Activated CD4-positive, alpha-beta T cell treated with anti-CD3 and anti-CD28 coated beads for 36 hours (primary cell): ENCODE data around the gene GSN. TPM values are rescaled to one million over a fixed set of nuclear protein-coding genes. Genes with fewer than 3 reads are reported as not detected.
A peak's percentile ranks its signal among the peaks of the same experiment; 100 is the strongest.

ENCODE experiments used
- ATAC-seq: fragments of 200-7000 bp; cut with Tn5 transposase; one replicate; pipeline ENCODE4 v1.10.0; 2021; ENCODE audit warnings: mild to moderate bottlenecking, moderate library complexity
- CTCF ChIA-PET: fragments of 350-600 bp; sonication (Branson Sonifier 250); formaldehyde crosslinking; loops from one replicate; lab custom pipeline; 2021; ENCODE audit warnings: antibody characterized with exemption; lab: Charles Lee
- POLR2A ChIA-PET: fragments of 350-600 bp; sonication (Branson Sonifier 250); formaldehyde crosslinking; loops from one replicate; lab custom pipeline; 2021; ENCODE audit warnings: antibody characterized with exemption, inconsistent platforms; lab: Charles Lee
- DNase-seq: peaks from one replicate; pipeline ENCODE4 v3.0.0-alpha.2; 2020
- H3K27ac Mint-ChIP-seq: one replicate; pipeline ENCODE4 v1.8.0; 2021; ENCODE audit warnings: mixed read lengths
- H3K27me3 Mint-ChIP-seq: one replicate; pipeline ENCODE4 v1.8.0; 2021; ENCODE audit warnings: mixed read lengths
- H3K36me3 Mint-ChIP-seq: one replicate; pipeline ENCODE4 v1.8.0; 2021; ENCODE audit warnings: low read depth, mixed read lengths
- H3K4me1 Mint-ChIP-seq: one replicate; pipeline ENCODE4 v1.8.0; 2021; ENCODE audit warnings: mixed read lengths
- H3K4me3 Mint-ChIP-seq: one replicate; pipeline ENCODE4 v1.8.0; 2021; ENCODE audit warnings: mild to moderate bottlenecking, moderate library complexity, mixed read lengths
- H3K9me3 Mint-ChIP-seq: one replicate; pipeline ENCODE4 v1.8.0; 2021; ENCODE audit warnings: low read depth, mixed read lengths
- intact Hi-C, 2 experiments: fragments of 100-400 bp; cut with DNase I in 1 of 2; cut with micrococcal nuclease in 1 of 2; formaldehyde crosslinking; loops; one replicate each; pipeline versions ENCODE4 v1.14.2 to v1.15.1; 2022 to 2024; cut with DNase I, micrococcal nuclease
- total RNA-seq, 2 experiments: library from RNA; stranded (reverse); gene quantifications; one replicate each; pipeline ENCODE4 v1.2.3, GENCODE V29; 2021

The GSN gene
- total RNA-seq, 2 experiments from 2014 or later, result 1.7 to 1.9 TPM

DNA sequence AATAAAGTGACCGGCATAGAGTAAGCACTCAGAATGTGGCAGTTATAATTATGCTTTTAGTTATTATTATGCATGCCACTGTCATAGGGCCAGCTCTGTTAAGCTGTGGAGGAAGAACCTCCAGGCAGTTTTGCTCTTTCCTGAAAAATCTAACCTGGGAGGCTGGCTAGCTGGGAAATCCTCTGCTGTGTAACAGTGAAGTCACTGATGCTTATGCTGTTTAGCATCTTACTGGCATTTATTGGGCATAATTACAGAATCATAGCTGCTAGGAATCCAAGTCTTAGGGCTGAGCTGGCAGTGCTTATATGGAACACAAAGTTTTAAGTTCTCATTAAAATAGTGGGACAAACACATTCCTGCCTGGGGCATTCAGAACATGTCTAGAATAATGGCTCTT, 5.5 kb upstream of the GSN start:
- intact Hi-C loops, result no loop called here
- H3K36me3 Mint-ChIP-seq, result no peaks in the 10 kb centered on the region

DNA sequence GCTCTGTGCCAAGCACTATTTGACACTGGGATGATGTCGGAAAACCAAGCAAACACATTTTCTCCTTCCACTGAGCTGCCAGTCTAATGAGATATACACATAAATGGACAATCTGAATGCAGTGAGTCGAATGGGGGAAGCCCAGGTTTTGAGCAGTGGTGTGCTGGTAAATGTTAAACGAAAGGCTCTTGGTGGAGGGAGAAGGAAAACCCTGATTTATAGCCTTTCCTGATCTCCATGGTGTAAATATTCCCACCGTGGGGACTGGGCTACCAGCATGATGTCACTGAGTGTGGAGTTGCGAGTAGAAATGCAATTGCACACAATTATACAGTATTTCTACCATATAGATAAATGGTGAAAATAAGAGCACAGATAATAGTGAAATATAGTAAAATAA, 5.0 kb upstream of the GSN start:
- no peak overlapping the region for H3K4me3 Mint-ChIP-seq
- POLR2A ChIA-PET, result no interaction called here
- CTCF ChIA-PET, result interaction anchor here (0.6 to 2.8 kb wide), 4 partner anchors 15 to 53 kb away, joined by 3 to 9 read pairs (median 4); no protein-coding TSS in a partner anchor
- DNase-seq, result no peak
- H3K27me3 Mint-ChIP-seq, result peaks cover 7% of the 10 kb centered on the region
- H3K9me3 Mint-ChIP-seq, result no peaks in the 10 kb centered on the region
- ATAC-seq, result no peak
- H3K27ac Mint-ChIP-seq, result no peak overlapping the region
- intact Hi-C loops, result no loop called here
- H3K36me3 Mint-ChIP-seq, result no peaks in the 10 kb centered on the region
- peaks cover 5% of the 10 kb centered on the region for H3K4me1 Mint-ChIP-seq

More for the DNA sequence above, 5.5 kb upstream of the GSN start:
- ChIA-PET POLR2A (no interaction called here), CTCF (interaction anchor here (0.5 to 2.8 kb wide), 6 partner anchors 16 to 522 kb away, joined by 3 to 9 read pairs (median 3); no protein-coding TSS in a partner anchor)
- Mint-ChIP-seq H3K9me3 (no peaks in the 10 kb centered on the region), H3K27ac (no peak overlapping the region), H3K4me3 (no peak overlapping the region), H3K4me1 (peaks cover under 1% of the 10 kb centered on the region), H3K27me3 (peaks cover 7% of the 10 kb centered on the region)
- DNase-seq (no peak), ATAC-seq (no peak)

DNA sequence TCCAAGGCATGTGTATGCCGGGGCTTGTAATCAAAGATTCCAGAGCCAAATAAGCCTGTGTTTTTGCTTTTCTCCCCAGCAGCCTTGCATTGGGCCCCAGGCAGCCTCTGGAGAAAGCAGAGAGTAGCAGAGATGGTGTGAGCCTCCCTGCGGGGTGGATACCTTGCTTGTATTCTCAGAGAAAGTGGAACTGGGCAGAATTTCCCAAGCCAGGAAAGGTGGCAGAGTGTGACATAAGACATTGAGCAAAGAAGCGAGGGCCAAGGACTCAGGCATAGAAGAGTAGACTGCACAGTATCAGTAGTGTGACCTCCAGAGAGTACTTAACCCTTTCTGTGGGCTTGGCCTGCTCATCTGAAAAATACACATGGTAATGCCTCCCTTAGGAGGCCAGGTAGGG, 1.6 kb upstream of the GSN start:
- ChIA-PET CTCF (interaction anchor here (0.7 to 4.2 kb wide), 2 partner anchors 12 to 97 kb away, joined by 3 to 29 read pairs; no protein-coding TSS in a partner anchor), POLR2A (no interaction called here)
- Mint-ChIP-seq H3K27ac (no peak overlapping the region), H3K4me1 (peaks cover 14% of the 10 kb centered on the region), H3K4me3 (no peak overlapping the region), H3K27me3 (peaks cover 15% of the 10 kb centered on the region), H3K36me3 (no peaks in the 10 kb centered on the region), H3K9me3 (no peaks in the 10 kb centered on the region)
- DNase-seq (no peak), ATAC-seq (no peak)
- intact Hi-C loops, result no loop called here

DNA sequence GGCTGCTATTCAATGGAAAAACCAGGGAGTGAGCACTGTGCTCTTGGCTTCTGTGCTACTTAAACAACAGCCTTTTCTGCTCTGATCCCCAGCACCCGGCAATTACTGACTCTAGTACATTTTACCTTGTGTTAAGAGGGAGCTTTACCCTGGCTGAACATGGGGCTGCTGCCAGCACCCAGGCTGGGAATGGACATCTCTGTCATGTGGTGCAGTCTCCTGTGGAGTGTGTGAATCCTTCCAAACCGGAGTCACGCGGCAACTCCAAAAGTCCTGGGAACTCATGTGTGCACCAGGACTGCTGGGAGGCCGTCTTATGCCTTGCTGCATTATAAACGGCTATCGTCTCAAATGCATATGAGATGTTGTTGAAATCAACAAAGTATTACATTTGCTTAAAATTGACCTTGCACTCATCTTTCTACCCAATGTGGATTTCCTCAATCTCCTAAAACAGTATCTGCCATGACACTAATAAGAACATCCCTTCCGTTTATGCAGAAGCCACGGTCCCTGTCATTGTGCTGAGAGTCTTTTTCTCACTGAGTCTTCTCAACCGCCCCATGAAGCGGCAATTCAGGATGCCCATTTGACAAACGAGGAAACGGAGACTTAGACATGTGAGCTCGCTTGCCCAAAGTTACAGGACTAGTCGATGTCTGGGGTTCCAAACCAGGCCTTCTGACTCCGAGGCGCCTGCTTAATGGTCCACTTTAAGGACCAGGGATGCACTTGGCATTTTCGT, 884 bp upstream of the GSN start:
- Mint-ChIP-seq H3K27ac (no peak overlapping the region), H3K27me3 (peaks cover 15% of the 10 kb centered on the region), H3K4me3 (peak overlapping the region; percentile 61), H3K9me3 (no peaks in the 10 kb centered on the region), H3K4me1 (peaks cover 14% of the 10 kb centered on the region), H3K36me3 (no peaks in the 10 kb centered on the region)
- DNase-seq (no peak), ATAC-seq (no peak)
- POLR2A ChIA-PET, result no interaction called here
- intact Hi-C loops, result no loop called here
- CTCF ChIA-PET, result interaction anchor here (0.7 to 4.2 kb wide), 6 partner anchors 11 to 997 kb away, joined by 3 to 29 read pairs (median 4); no protein-coding TSS in a partner anchor

DNA sequence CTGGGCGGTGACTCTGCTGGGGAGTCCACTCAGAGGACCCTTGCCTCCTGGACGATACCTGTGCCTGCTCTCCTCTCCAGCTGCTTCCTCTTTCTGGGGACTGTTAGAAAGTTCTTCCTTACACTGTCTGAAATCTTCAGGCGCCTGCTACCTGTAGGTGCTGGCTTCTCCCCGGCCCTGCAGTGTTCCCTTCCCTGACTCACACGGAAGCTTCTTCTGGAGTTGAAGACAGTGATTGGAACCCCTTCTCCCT, 562 bp downstream of the GSN start:
- H3K27me3 Mint-ChIP-seq, result peaks cover 15% of the 10 kb centered on the region
- ATAC-seq (no peak), DNase-seq (no peak)
- ChIA-PET CTCF (interaction anchor here (0.6 to 4.2 kb wide), 9 partner anchors 10 to 301 kb away, joined by 3 to 29 read pairs (median 3); no protein-coding TSS in a partner anchor), POLR2A (no interaction called here)
- H3K36me3 Mint-ChIP-seq, result no peaks in the 10 kb centered on the region
- peaks cover 14% of the 10 kb centered on the region for H3K4me1 Mint-ChIP-seq
- H3K4me3 Mint-ChIP-seq, result peak overlapping the region; percentile 56
- intact Hi-C loops, result no loop called here
- H3K9me3 Mint-ChIP-seq, result no peaks in the 10 kb centered on the region
- H3K27ac Mint-ChIP-seq, result no peak overlapping the region

DNA sequence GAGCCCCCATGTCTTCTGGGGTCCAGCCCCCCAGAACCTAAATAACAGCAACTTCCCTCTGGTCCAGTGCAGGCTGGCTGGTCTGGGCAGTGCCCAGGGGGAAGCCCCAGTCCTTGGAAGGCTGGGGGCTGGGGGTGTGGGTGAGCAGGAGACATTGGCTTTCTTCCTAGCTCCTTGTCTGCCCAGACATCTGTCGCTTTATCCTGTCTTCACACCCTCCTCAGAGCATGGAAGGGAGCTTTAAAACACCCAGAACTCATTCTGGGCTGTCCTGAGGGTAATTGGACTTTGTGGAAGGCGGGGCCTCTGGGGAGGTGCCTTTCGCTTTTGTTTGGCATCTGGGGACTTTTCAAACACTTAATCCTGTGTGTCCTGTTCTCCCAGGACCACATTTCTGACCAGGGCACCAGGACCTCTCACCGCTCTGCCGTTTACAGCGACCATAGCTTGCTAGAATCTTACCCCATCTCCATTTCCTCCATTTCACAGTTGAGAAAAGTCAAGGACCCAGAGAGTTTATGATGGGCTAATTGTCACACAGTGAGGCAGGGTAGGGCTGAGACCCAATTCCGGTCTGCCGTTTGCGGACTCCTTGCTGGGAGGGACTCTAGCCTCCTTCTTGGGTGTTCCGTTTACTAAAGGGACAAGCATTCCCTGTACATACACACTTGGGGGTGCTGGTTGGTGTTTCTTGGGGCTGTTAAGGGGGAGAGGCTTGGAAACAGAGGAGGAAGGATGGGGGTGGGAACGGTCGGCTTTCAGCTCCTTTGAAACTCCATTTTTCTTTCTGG, 1.1 kb downstream of the GSN start:
- CTCF ChIA-PET, result interaction anchor here (0.5 to 4.2 kb wide), 10 partner anchors 8 to 653 kb away, joined by 3 to 29 read pairs (median 4); no protein-coding TSS in a partner anchor
- DNase-seq (no peak), ATAC-seq (peak; percentile 13)

DNA sequence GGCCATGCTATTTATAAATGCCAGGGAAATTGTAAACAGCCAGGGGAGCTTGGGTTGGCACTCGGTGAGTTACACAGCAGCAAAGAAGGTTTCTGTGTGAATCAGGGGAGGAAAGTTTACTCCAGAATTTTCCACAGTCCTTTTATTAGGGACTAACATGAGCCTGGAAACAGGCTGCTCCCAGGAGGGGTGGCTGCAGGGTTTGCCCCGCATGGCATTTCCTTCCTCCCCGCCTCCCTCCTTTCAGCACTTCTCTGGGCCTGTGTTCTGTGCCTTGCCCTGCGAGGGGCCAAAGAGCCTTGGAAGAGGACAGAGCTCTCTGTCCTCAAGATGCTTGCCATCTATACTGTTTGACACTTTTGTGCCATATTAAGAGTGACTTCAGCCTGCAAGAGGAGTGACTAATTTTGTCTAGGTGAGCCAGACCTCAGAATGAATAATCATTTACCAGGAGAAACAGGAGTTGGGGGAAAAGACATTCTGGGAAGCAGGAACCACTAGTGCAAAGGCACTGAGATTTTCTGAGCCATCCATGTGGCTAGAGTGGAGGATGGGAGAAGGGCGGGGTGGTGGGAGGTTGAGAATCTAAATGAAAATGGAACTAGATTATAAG, 1.8 kb downstream of the GSN start:
- ChIA-PET CTCF (interaction anchor here (0.5 to 4.2 kb wide), 4 partner anchors 8 to 652 kb away, joined by 3 to 29 read pairs (median 6); no protein-coding TSS in a partner anchor), POLR2A (no interaction called here)
- Mint-ChIP-seq H3K9me3 (no peaks in the 10 kb centered on the region), H3K27ac (no peak overlapping the region), H3K36me3 (no peaks in the 10 kb centered on the region), H3K27me3 (peaks cover 15% of the 10 kb centered on the region), H3K4me1 (peaks cover 14% of the 10 kb centered on the region), H3K4me3 (no peak overlapping the region)
- ATAC-seq (no peak), DNase-seq (no peak)
- intact Hi-C loops, result no loop called here

More for the DNA sequence above, 1.1 kb downstream of the GSN start:
- POLR2A ChIA-PET, result no interaction called here
- Mint-ChIP-seq H3K9me3 (no peaks in the 10 kb centered on the region), H3K27me3 (peaks cover 15% of the 10 kb centered on the region), H3K4me1 (peaks cover 14% of the 10 kb centered on the region), H3K27ac (no peak overlapping the region), H3K36me3 (no peaks in the 10 kb centered on the region), H3K4me3 (peak overlapping the region; percentile 56)
- intact Hi-C loops, result no loop called here

DNA sequence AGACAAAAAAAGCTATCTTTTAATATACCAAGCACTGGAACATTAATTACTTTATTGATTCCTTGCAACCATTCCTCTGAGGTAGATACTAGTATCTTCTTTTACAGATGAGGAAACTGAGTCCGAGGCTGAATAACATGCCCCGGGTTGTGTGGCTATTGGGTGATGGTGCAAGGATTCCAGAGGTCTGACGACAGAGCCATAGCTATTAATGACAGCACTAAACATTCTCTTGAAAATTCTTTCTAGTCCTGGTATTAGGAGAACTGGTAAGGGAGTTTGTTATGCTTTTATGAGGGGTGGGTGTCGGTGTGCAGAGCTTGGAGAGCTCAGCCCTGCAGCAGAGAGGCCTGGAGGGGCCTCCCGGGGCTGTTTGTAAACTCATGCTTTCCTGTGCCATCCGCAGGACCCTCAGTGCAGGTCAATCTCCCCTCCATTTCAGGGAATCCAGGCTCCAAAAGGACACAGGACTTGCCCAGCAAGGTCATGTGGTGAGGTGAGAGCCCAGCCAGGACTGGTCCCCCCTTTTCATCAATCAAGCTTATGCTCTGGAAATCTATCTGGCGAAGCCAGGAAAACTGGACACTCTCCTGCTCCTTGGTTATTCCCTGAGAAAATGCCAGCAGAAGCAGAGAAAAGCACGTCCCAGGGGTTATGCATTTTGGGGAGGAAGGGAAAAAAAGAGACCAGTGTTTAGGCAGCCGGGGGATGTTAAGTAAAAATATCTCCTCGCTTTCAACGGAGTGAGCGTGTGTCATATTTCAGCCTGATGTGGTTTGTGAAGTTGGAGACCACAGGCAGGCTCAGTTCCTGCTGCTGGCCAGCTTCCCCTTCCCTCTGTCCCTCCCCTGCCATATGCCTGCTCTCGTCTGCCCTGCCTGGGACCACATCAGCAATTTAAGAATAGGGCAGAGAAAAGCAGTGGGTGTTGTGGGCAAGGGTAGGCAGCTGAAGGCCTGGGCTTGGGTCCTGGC, 3.7 kb downstream of the GSN start:
- no peaks in the 10 kb centered on the region for H3K36me3 Mint-ChIP-seq
- H3K27me3 Mint-ChIP-seq, result peaks cover 15% of the 10 kb centered on the region
- no peak overlapping the region for H3K27ac Mint-ChIP-seq
- ChIA-PET POLR2A (no interaction called here), CTCF (interaction anchor here (0.6 to 2.2 kb wide), 6 partner anchors 9 to 146 kb away, joined by 3 to 8 read pairs (median 3); no protein-coding TSS in a partner anchor)
- DNase-seq (no peak), ATAC-seq (no peak)
- H3K4me1 Mint-ChIP-seq, result peaks cover 14% of the 10 kb centered on the region
- no peak overlapping the region for H3K4me3 Mint-ChIP-seq
- no peaks in the 10 kb centered on the region for H3K9me3 Mint-ChIP-seq
- intact Hi-C loops, result no loop called here

DNA sequence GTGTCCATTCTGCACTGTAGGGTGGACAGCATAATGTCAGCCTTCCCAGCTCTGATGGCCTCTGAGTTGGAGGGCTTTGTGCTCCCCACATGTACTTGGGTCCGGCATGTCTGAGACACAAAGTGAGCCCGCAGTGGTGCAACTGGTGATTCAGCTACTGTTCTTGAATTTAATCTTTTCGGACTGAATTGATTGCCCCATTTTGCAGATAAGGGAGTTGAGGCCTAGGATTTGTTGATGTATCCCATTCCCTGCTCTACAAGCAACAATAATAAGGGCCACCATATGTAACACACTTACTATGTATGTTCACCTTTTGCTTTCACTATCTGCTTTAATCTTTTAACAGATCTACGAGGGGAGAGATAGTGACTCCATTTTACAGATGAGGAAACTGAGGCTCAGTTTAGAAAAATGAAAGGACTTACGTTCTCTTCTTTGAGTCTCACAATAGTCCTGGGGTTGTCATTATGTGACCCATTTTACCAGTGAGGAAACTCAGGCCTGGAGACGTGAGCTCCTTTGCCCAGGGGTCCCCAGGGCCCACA, 4.5 kb downstream of the GSN start:
- ATAC-seq (no peak), DNase-seq (no peak)
- Mint-ChIP-seq H3K36me3 (no peaks in the 10 kb centered on the region), H3K27ac (no peak overlapping the region), H3K4me1 (peaks cover 13% of the 10 kb centered on the region), H3K4me3 (no peak overlapping the region), H3K27me3 (peaks cover 15% of the 10 kb centered on the region), H3K9me3 (no peaks in the 10 kb centered on the region)
- POLR2A ChIA-PET, result no interaction called here
- CTCF ChIA-PET, result interaction anchor here (0.6 to 1.8 kb wide), 3 partner anchors 15 to 146 kb away, joined by 3 to 4 read pairs (median 3); no protein-coding TSS in a partner anchor
- intact Hi-C loops, result no loop called here

DNA sequence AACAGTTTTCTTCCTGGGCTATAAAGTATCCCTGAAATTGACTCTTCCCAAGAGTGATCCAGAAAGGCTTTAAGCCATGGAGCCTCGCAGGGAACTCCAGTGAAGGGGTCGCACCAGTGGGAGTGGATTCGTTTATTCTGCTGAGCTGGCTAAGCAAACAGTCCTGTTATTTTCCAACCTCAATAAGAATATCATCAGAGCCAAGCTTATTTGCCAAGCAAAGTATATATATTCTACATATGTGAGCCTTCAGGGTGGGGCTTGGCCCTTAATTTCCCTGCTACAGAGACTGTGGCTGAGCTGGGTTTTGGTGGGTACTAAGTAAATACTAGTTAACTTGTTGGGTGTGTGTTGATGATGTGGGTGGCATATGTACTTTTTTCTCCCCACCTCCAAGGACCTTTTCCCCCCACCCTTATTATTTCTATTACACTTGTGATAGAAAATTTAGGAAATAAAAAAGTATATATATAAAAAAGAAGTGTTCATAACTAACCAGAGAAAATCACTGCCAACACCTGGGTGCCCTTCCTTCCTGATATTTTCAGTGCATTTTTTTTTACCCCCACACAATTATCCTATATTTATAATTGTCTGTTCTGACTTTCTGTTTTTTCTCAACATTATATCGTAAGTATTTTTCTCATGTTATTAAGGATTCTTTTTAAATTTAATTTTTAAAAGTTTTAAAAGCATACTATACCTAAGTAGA, 5.3 kb downstream of the GSN start:
- ChIA-PET POLR2A (no interaction called here), CTCF (interaction anchor here (1.8 kb wide), 1 partner anchor 16 kb away, joined by 4 read pairs; no protein-coding TSS in a partner anchor)
- DNase-seq (no peak), ATAC-seq (no peak)
- no peaks in the 10 kb centered on the region for H3K9me3 Mint-ChIP-seq
- peaks cover 15% of the 10 kb centered on the region for H3K27me3 Mint-ChIP-seq
- peaks cover 9% of the 10 kb centered on the region for H3K4me1 Mint-ChIP-seq
- intact Hi-C loops, result no loop called here
- H3K27ac Mint-ChIP-seq, result no peak overlapping the region
- H3K36me3 Mint-ChIP-seq, result no peaks in the 10 kb centered on the region
- no peak overlapping the region for H3K4me3 Mint-ChIP-seq
